T-helper 2 cell treated with Interferon-gamma antibody and Interleukin-4, amounts not matched to agents 5 μg/mL and 100 μg/mL, for 36 hours (primary cell): Measurements from ENCODE around the gene MT4.

ENCODE experiments used
- DNase-seq: peaks from one replicate; pipeline ENCODE4 v3.0.0; 2021; ENCODE audit warnings: low spot score
- H3K27ac Mint-ChIP-seq: one replicate; pipeline ENCODE4 v1.8.0; 2021; ENCODE audit warnings: mild to moderate bottlenecking, mixed read lengths
- H3K27me3 Mint-ChIP-seq: one replicate; pipeline ENCODE4 v1.8.0; 2021; ENCODE audit warnings: low read depth, mixed read lengths
- H3K36me3 Mint-ChIP-seq: one replicate; pipeline ENCODE4 v1.8.0; 2021; ENCODE audit warnings: low read depth, mixed read lengths
- H3K4me1 Mint-ChIP-seq: one replicate; pipeline ENCODE4 v1.8.0; 2021; ENCODE audit warnings: low read depth, mixed read lengths
- H3K4me3 Mint-ChIP-seq: one replicate; pipeline ENCODE4 v1.8.0; 2022; ENCODE audit warnings: mild to moderate bottlenecking, moderate library complexity, mixed read lengths
- H3K9me3 Mint-ChIP-seq: one replicate; pipeline ENCODE4 v1.8.0; 2021; ENCODE audit warnings: mixed read lengths

The MT4 gene

GRCh38 chr16:56564793-56565477 lies at the start of gene MT4:
MT4 (plus strand) TSS chr16:56565073; CDS start chr16:56565129, 56 bp downstream.
- Mint-ChIP-seq H3K9me3 (no peaks in the 10 kb centered on the region), H3K27me3 (peaks cover 22% of the 10 kb centered on the region), H3K27ac (no peak within 1 kb of the TSS), H3K36me3 (no peaks in the 10 kb centered on the region), H3K4me1 (peaks cover 2% of the 10 kb centered on the region), H3K4me3 (no peak within 1 kb of the TSS)
- no peak for DNase-seq

DNA sequence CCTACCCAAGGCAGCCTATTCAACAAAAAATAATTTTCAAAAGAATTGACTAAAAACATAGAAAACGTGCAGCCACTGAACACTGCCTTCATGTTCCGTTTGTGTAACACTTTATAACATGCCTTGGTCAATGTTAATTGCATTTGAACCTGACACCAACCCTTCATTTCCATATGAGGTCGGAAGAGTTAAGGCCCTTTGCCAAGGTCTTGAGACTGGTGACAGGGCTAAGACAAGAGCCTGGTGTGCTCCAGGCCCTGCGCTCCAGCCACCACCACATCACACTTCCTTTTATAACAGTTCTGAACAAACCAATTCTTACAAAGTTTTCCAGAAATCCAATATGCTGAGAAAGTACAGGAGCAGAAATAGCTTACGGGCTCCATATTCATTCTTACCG lies 49.2 kb upstream of the MT4 start:
- no peak overlapping the region for H3K4me3 Mint-ChIP-seq
- no peak for DNase-seq
- H3K27me3 Mint-ChIP-seq, result no peaks in the 10 kb centered on the region
- peaks cover 13% of the 10 kb centered on the region for H3K4me1 Mint-ChIP-seq
- H3K9me3 Mint-ChIP-seq, result no peaks in the 10 kb centered on the region
- no peak overlapping the region for H3K27ac Mint-ChIP-seq
- H3K36me3 Mint-ChIP-seq, result peaks cover 4% of the 10 kb centered on the region

DNA sequence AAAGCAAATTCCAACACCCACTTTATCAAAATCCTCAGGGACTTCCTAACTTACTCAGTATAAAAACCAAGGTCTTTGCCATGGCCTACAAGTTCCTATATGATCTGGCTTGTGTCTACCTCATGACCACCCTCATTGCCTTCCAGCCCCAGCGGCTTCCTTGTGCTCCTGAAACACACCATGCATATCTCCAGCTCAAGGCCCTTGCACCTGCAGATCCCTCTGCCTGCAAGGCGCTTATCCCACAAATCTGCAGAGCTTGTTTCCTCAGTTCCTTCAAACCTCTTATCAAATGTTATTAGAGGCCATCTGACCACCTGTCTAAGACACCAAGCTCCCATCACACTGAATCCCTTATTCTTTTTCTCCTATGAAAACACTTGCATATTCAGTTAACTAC lies 47.7 kb upstream of the MT4 start:
- DNase-seq, result no peak
- H3K36me3 Mint-ChIP-seq, result no peaks in the 10 kb centered on the region
- peaks cover 15% of the 10 kb centered on the region for H3K4me1 Mint-ChIP-seq
- no peak overlapping the region for H3K27ac Mint-ChIP-seq
- H3K27me3 Mint-ChIP-seq, result no peaks in the 10 kb centered on the region
- no peak overlapping the region for H3K4me3 Mint-ChIP-seq
- H3K9me3 Mint-ChIP-seq, result no peaks in the 10 kb centered on the region

DNA sequence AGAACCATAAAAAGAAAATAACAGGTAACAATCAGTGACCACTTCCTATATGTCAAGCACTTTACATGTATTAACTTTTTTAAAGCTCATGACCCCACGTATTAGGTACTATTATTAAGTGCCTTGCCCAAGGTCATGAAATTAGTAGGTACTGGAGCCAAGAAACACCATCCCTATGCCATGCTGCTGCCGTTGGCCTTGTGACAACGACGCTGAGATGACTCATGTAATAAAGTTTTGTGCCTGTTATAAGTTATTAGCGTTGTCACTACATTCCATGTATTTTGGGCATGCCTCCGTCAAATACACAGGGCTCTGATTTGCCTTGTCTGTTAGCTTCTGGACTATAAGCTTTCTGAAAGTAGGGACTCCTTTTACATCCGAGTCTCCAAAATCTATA lies 46.4 kb upstream of the MT4 start:
- DNase-seq, result no peak
- Mint-ChIP-seq H3K4me1 (peaks cover 13% of the 10 kb centered on the region), H3K36me3 (no peaks in the 10 kb centered on the region), H3K27me3 (no peaks in the 10 kb centered on the region), H3K4me3 (peak overlapping the region; percentile 76), H3K9me3 (no peaks in the 10 kb centered on the region), H3K27ac (no peak overlapping the region)

- peak; percentile 89 for DNase-seq
- no peaks in the 10 kb centered on the region for H3K9me3 Mint-ChIP-seq
Measured at GRCh38 chr16:56519459-56520250, 45.2 kb upstream of the MT4 start, which contains the start of gene BBS2. BBS2 (minus strand) TSS chr16:56520024; CDS start chr16:56519862, 162 bp downstream.

DNA sequence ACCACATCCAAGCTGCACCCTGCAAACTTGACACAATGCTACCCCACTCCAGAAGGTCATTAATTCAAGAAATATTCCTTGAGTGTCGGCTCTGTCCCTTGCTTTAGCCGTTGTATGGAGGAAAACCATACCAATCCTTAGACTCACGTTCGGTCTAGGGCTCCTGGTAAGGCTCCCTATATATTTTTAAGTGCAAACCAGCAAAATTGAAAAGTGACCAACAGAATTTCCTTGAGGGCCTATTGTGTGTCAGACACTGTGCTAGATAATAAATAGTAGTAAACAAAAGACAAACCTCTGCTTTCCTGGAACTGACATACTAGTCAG lies 44.7 kb upstream of the MT4 start:
- no peak for DNase-seq
- no peaks in the 10 kb centered on the region for H3K27me3 Mint-ChIP-seq
- no peaks in the 10 kb centered on the region for H3K9me3 Mint-ChIP-seq
- H3K36me3 Mint-ChIP-seq, result no peaks in the 10 kb centered on the region
- peak overlapping the region; percentile 47 for H3K27ac Mint-ChIP-seq
- H3K4me3 Mint-ChIP-seq, result peak overlapping the region; percentile 76
- peaks cover 8% of the 10 kb centered on the region for H3K4me1 Mint-ChIP-seq

More at GRCh38 chr16:56519459-56520250, 45.2 kb upstream of the MT4 start, which contains the start of gene BBS2:
- H3K27ac Mint-ChIP-seq, result peak within 1 kb of the TSS; percentile 47
- H3K36me3 Mint-ChIP-seq, result no peaks in the 10 kb centered on the region
- peaks cover 8% of the 10 kb centered on the region for H3K4me1 Mint-ChIP-seq
- H3K4me3 Mint-ChIP-seq, result peak within 1 kb of the TSS; percentile 76
- H3K27me3 Mint-ChIP-seq, result no peaks in the 10 kb centered on the region

DNA sequence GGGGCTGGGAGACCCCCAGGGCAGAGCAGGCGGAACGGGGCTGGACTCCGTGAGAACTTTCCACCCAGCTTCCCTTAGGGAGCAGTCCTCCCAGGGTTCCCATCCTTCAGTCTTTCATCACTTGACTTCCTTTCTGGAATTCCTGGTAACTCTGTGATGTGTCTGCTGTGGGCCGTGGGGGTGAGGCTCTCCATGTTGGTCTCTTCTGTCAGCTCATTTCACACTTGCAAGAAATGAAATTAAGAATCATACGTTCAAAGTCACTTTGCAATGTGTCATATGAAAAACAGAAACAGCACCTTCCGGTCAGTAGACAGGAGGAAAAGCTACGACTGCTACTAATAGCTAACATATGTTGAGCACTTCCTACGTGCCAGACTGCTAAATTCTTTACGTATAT lies 39.6 kb upstream of the MT4 start:
- DNase-seq, result no peak
- Mint-ChIP-seq H3K27me3 (peaks cover 21% of the 10 kb centered on the region), H3K4me3 (no peak overlapping the region), H3K36me3 (no peaks in the 10 kb centered on the region), H3K4me1 (peaks cover 6% of the 10 kb centered on the region), H3K9me3 (no peaks in the 10 kb centered on the region), H3K27ac (no peak overlapping the region)

- Mint-ChIP-seq H3K9me3 (no peaks in the 10 kb centered on the region), H3K4me1 (no peaks in the 10 kb centered on the region), H3K27ac (no peak overlapping the region), H3K36me3 (no peaks in the 10 kb centered on the region), H3K4me3 (no peak overlapping the region), H3K27me3 (peaks cover 30% of the 10 kb centered on the region)
- no peak for DNase-seq
Measured at GRCh38 chr16:56530872-56531271, 34.0 kb upstream of the MT4 start.

- H3K27me3 Mint-ChIP-seq, result peaks cover 26% of the 10 kb centered on the region
- no peak overlapping the region for H3K4me3 Mint-ChIP-seq
- DNase-seq, result no peak
- no peaks in the 10 kb centered on the region for H3K9me3 Mint-ChIP-seq
- no peaks in the 10 kb centered on the region for H3K4me1 Mint-ChIP-seq
- H3K27ac Mint-ChIP-seq, result no peak overlapping the region
- H3K36me3 Mint-ChIP-seq, result no peaks in the 10 kb centered on the region
Measured at GRCh38 chr16:56532714-56533113, 32.2 kb upstream of the MT4 start.

DNA sequence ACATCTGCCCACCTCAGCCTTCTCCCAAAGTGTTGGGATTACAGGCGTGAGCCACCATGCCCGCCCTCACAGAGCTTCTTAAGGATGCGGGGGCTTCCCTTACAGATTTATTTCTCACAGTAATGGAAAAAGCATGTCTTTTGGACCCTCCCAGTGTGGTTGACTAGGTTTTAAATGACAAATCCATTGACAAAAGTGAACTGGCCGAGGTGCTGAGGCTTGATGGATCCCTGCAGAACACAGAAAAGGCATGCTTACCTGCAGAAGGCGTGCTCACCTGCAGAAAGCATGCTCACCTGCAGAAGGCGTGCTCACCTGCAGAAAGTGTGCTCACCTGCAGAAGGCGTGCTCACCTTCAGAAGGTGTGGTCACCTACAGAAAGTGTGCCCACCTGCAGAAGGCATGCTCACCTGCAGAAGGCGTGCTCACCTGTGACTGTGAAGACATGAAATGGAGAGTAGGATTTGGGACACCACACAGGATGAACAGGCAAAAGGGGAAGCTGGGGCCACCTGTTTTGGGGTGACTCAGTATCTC lies 30.0 kb upstream of the MT4 start:
- Mint-ChIP-seq H3K4me1 (no peaks in the 10 kb centered on the region), H3K9me3 (no peaks in the 10 kb centered on the region), H3K4me3 (no peak overlapping the region), H3K36me3 (no peaks in the 10 kb centered on the region), H3K27ac (no peak overlapping the region), H3K27me3 (peaks cover 22% of the 10 kb centered on the region)
- DNase-seq, result no peak

DNA sequence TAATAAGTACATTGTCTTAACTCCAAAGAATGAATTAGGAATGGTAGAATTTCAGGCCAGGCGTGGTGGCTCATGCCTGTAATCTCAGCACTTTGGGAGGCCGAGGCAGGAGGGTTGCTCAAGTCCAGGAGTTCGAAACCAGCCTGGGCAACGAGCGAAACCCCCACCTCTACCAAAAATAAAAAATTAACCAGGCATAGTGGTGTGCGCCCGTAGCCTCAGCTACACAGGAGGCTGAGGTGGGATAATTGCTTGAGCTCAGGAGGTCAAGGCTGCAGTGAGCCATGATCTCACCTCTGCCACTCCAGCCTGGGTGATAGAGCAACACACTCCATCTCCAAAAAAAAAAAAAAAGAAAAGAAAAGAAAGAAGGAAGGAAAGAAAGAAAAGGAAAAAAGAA lies 26.5 kb upstream of the MT4 start:
- H3K4me1 Mint-ChIP-seq, result no peaks in the 10 kb centered on the region
- no peak overlapping the region for H3K4me3 Mint-ChIP-seq
- DNase-seq, result no peak
- H3K27ac Mint-ChIP-seq, result no peak overlapping the region
- H3K27me3 Mint-ChIP-seq, result peaks cover 20% of the 10 kb centered on the region
- H3K9me3 Mint-ChIP-seq, result peaks cover 8% of the 10 kb centered on the region
- H3K36me3 Mint-ChIP-seq, result no peaks in the 10 kb centered on the region

- DNase-seq, result no peak
- H3K9me3 Mint-ChIP-seq, result peaks cover 8% of the 10 kb centered on the region
- no peak overlapping the region for H3K4me3 Mint-ChIP-seq
- H3K36me3 Mint-ChIP-seq, result no peaks in the 10 kb centered on the region
- no peak overlapping the region for H3K27ac Mint-ChIP-seq
- no peaks in the 10 kb centered on the region for H3K4me1 Mint-ChIP-seq
- H3K27me3 Mint-ChIP-seq, result peaks cover 25% of the 10 kb centered on the region
Measured at GRCh38 chr16:56539656-56540055, 25.2 kb upstream of the MT4 start.

- no peak for DNase-seq
- Mint-ChIP-seq H3K27ac (no peak overlapping the region), H3K4me3 (no peak overlapping the region), H3K27me3 (peaks cover 25% of the 10 kb centered on the region), H3K9me3 (peaks cover 8% of the 10 kb centered on the region), H3K4me1 (no peaks in the 10 kb centered on the region), H3K36me3 (no peaks in the 10 kb centered on the region)
Measured at GRCh38 chr16:56542039-56542438, 22.8 kb upstream of the MT4 start.

GRCh38 chr16:56547120-56547948 lies 17.5 kb upstream of the MT4 start:
- no peak overlapping the region for H3K27ac Mint-ChIP-seq
- no peak overlapping the region for H3K4me3 Mint-ChIP-seq

More at GRCh38 chr16:56547120-56547948, 17.5 kb upstream of the MT4 start:
- no peaks in the 10 kb centered on the region for H3K9me3 Mint-ChIP-seq
- H3K36me3 Mint-ChIP-seq, result no peaks in the 10 kb centered on the region
- DNase-seq, result no peak
- H3K27me3 Mint-ChIP-seq, result peaks cover 18% of the 10 kb centered on the region
- H3K4me1 Mint-ChIP-seq, result peaks cover 11% of the 10 kb centered on the region
